Choroid plexus epithelial cell (primary cell): ENCODE data around the gene NPHS1.
"Not testable (repeated sequence)": the region's sequence is repeated elsewhere in the genome, so short reads cannot be mapped to it uniquely, and the experiment has no call there.

ENCODE experiments used
- DNase-seq: peaks from one replicate; pipeline ENCODE4 v3.0.0-alpha.2; 2010; ENCODE audit warnings: low read depth
- H3K4me3 ChIP-seq: 2 replicates; pipeline ENCODE4 v1.5.1; 2011; ENCODE audit warnings: low read depth, mild to moderate bottlenecking, control low read depth, low read length, moderate library complexity
- CTCF ChIP-seq: conservative IDR thresholded peaks from 2 replicates; pipeline ENCODE4 v1.5.1; 2011; ENCODE audit warnings: low read depth, mild to moderate bottlenecking, control low read depth, inconsistent platforms, low read length, moderate library complexity

NPHS1 gene

GRCh38 chr19:35806597-35806996 is 45.7 kb downstream of the NPHS1 start:
- TF ChIP-seq CTCF, result no peak
- H3K4me3 ChIP-seq, result no peak overlapping the region
- DNase-seq, result no peak

GRCh38 chr19:35805526-35806102 is 46.7 kb downstream of the NPHS1 start:
- TF ChIP-seq CTCF, result no peak
- no peak for DNase-seq
- no peak overlapping the region for H3K4me3 ChIP-seq

GRCh38 chr19:35801828-35802227 is 50.5 kb downstream of the NPHS1 start:
- TF ChIP-seq CTCF, result no peak
- H3K4me3 ChIP-seq, result no peak overlapping the region
- no peak for DNase-seq

- TF ChIP-seq CTCF, result no peak
- DNase-seq, result peak; percentile 7
- H3K4me3 ChIP-seq, result no peak overlapping the region
Observed at GRCh38 chr19:35797663-35798062, 54.6 kb downstream of the NPHS1 start.

- no peak for TF ChIP-seq CTCF
- no peak for DNase-seq
- no peak overlapping the region for H3K4me3 ChIP-seq
Observed at GRCh38 chr19:35796645-35797542, 55.4 kb downstream of the NPHS1 start.

GRCh38 chr19:35795564-35795963 is 56.7 kb downstream of the NPHS1 start:
- not testable (repeated sequence) for H3K4me3 ChIP-seq, DNase-seq

- no peak for TF ChIP-seq CTCF
- DNase-seq, result peak; percentile 18
- no peak overlapping the region for H3K4me3 ChIP-seq
Observed at GRCh38 chr19:35793381-35794165, 58.7 kb downstream of the NPHS1 start.
